ENCODE data around the gene OGFOD3. TPM values are rescaled to one million over a fixed set of nuclear protein-coding genes. Genes with fewer than 3 reads are reported as not detected.

The OGFOD3 gene
- total RNA-seq, 1 experiment from 2014 or later = 25.0 TPM

GRCh38 chr17:82436601-82437324 is 18.4 kb upstream of the OGFOD3 start:
- Histone ChIP-seq H3K27me3 (replicated peaks; ENCODE audit: insufficient read depth, low read depth, low read length, poor library complexity) (no peaks in the 10 kb centered on the region), H3K36me3 (ENCODE audit: insufficient read depth, low read length, poor library complexity, severe bottlenecking) (no peaks in the 10 kb centered on the region), H3K27ac (ENCODE audit: low read depth, low read length, poor library complexity, severe bottlenecking) (no peak overlapping the region), H3K9me3 (ENCODE audit: low read depth, low read length, poor library complexity, severe bottlenecking) (no peaks in the 10 kb centered on the region), H3K4me3 (ENCODE audit: low read depth, low read length, poor library complexity, severe bottlenecking) (no peak overlapping the region), H3K4me1 (ENCODE audit: insufficient read depth, low read length, poor library complexity, severe bottlenecking) (peaks cover 10% of the 10 kb centered on the region)
- intact Hi-C loops (cut with micrococcal nuclease; ENCODE audit: unreplicated experiment) = no loop called here
- ChIA-PET POLR2A (ENCODE audit: low non-redundant PET) (no interaction called here), CTCF (interaction anchor here (0.7 kb wide), 1 partner anchor 231 kb away, joined by 3 read pairs; no protein-coding TSS in a partner anchor)
- DNase-seq (ENCODE audit: low spot score) = no peak
- BruUV-seq (replicated peaks) = no TSS peak
- TF ChIP-seq EZH2 (IDR thresholded peaks at IDR 0.05; ENCODE audit: borderline replicate concordance, low read depth, low read length, poor library complexity, severe bottlenecking) (no peak), CTCF (conservative IDR thresholded peaks at IDR 0.05; ENCODE audit: low read depth, low read length) (no peak)

- Histone ChIP-seq H3K36me3 (ENCODE audit: insufficient read depth, low read length, poor library complexity, severe bottlenecking) (no peaks in the 10 kb centered on the region), H3K4me3 (ENCODE audit: low read depth, low read length, poor library complexity, severe bottlenecking) (no peak overlapping the region), H3K4me1 (ENCODE audit: insufficient read depth, low read length, poor library complexity, severe bottlenecking) (peaks cover 4% of the 10 kb centered on the region), H3K9me3 (ENCODE audit: low read depth, low read length, poor library complexity, severe bottlenecking) (no peaks in the 10 kb centered on the region), H3K27me3 (replicated peaks; ENCODE audit: insufficient read depth, low read depth, low read length, poor library complexity) (no peaks in the 10 kb centered on the region), H3K27ac (ENCODE audit: low read depth, low read length, poor library complexity, severe bottlenecking) (no peak overlapping the region)
- intact Hi-C loops (cut with micrococcal nuclease; ENCODE audit: unreplicated experiment) = no loop called here
- BruUV-seq (replicated peaks) = no TSS peak
- TF ChIP-seq CTCF (conservative IDR thresholded peaks at IDR 0.05; ENCODE audit: low read depth, low read length) (no peak), EZH2 (IDR thresholded peaks at IDR 0.05; ENCODE audit: borderline replicate concordance, low read depth, low read length, poor library complexity, severe bottlenecking) (no peak)
- ChIA-PET CTCF (interaction anchor here (0.7 kb wide), 1 partner anchor 230 kb away, joined by 3 read pairs; no protein-coding TSS in a partner anchor), POLR2A (ENCODE audit: low non-redundant PET) (no interaction called here)
- no peak for DNase-seq (ENCODE audit: low spot score)
Measured at GRCh38 chr17:82435601-82436583, 17.5 kb upstream of the OGFOD3 start.

GRCh38 chr17:82435103-82435502 is 16.7 kb upstream of the OGFOD3 start:
- DNase-seq (ENCODE audit: low spot score) = no peak
- Histone ChIP-seq H3K9me3 (ENCODE audit: low read depth, low read length, poor library complexity, severe bottlenecking) (no peaks in the 10 kb centered on the region), H3K27me3 (replicated peaks; ENCODE audit: insufficient read depth, low read depth, low read length, poor library complexity) (no peaks in the 10 kb centered on the region), H3K4me3 (ENCODE audit: low read depth, low read length, poor library complexity, severe bottlenecking) (no peak overlapping the region), H3K36me3 (ENCODE audit: insufficient read depth, low read length, poor library complexity, severe bottlenecking) (no peaks in the 10 kb centered on the region), H3K27ac (ENCODE audit: low read depth, low read length, poor library complexity, severe bottlenecking) (no peak overlapping the region), H3K4me1 (ENCODE audit: insufficient read depth, low read length, poor library complexity, severe bottlenecking) (no peaks in the 10 kb centered on the region)
- BruUV-seq (replicated peaks) = no TSS peak
- ChIA-PET POLR2A (ENCODE audit: low non-redundant PET) (no interaction called here), CTCF (no interaction called here)
- TF ChIP-seq CTCF (conservative IDR thresholded peaks at IDR 0.05; ENCODE audit: low read depth, low read length) (no peak), EZH2 (IDR thresholded peaks at IDR 0.05; ENCODE audit: borderline replicate concordance, low read depth, low read length, poor library complexity, severe bottlenecking) (no peak)
- intact Hi-C loops (cut with micrococcal nuclease; ENCODE audit: unreplicated experiment) = no loop called here

All from A673 (cell line).